Measurements from ENCODE around the gene KIF26B. TPM values are rescaled to one million over a fixed set of nuclear protein-coding genes. Genes with fewer than 3 reads are reported as not detected.
"Not testable (repeated sequence)": the region's sequence is repeated elsewhere in the genome, so short reads cannot be mapped to it uniquely, and the experiment has no call there.

Gene KIF26B
- polyA plus RNA-seq, 6 donors from 2014 or later, result 0.01 to 0.04 TPM; not detected in 4

GRCh38 chr1:245301921-245302320, 147.1 kb downstream of the KIF26B start:
- H3K4me1 Mint-ChIP-seq, result peaks cover 0 to 8% (median 0%) of the 10 kb centered on the region in 3 donors
- peaks cover 0 to 5% (median 0%) of the 10 kb centered on the region in 3 donors for H3K27me3 Mint-ChIP-seq
- ATAC-seq (ENCODE audit: low read depth in 2 of 2), result no peak
- H3K36me3 Mint-ChIP-seq, result no peaks in the 10 kb centered on the region
- peaks cover 0 to 6% (median 1%) of the 10 kb centered on the region in 7 donors for H3K9me3 Mint-ChIP-seq
- DNase-seq, result no peak
- H3K27ac Mint-ChIP-seq, result no peak overlapping the region
- H3K4me3 Mint-ChIP-seq, result no peak overlapping the region

GRCh38 chr1:245304698-245305097, 149.9 kb downstream of the KIF26B start:
- Mint-ChIP-seq H3K27ac (no peak overlapping the region), H3K9me3 (peaks cover 0 to 6% (median 1%) of the 10 kb centered on the region in 7 donors), H3K36me3 (no peaks in the 10 kb centered on the region), H3K27me3 (peaks cover 0 to 21% (median 0%) of the 10 kb centered on the region in 3 donors), H3K4me3 (no peak overlapping the region), H3K4me1 (peaks cover 0 to 8% (median 0%) of the 10 kb centered on the region in 3 donors)
- ATAC-seq (ENCODE audit: low read depth in 2 of 2) (no peak), DNase-seq (no peak)

GRCh38 chr1:245306020-245306419, 151.2 kb downstream of the KIF26B start:
- DNase-seq, result no peak
- H3K27me3 Mint-ChIP-seq, result peaks cover 0 to 21% (median 0%) of the 10 kb centered on the region in 3 donors
- no peak for ATAC-seq (ENCODE audit: low read depth in 2 of 2)
- no peaks in the 10 kb centered on the region for H3K36me3 Mint-ChIP-seq
- peaks cover 7 to 16% (median 8%) of the 10 kb centered on the region in 3 donors for H3K4me1 Mint-ChIP-seq
- peaks cover 0 to 6% (median 1%) of the 10 kb centered on the region in 7 donors for H3K9me3 Mint-ChIP-seq
- no peak overlapping the region for H3K27ac Mint-ChIP-seq
- no peak overlapping the region for H3K4me3 Mint-ChIP-seq

GRCh38 chr1:245306628-245307410, 152.0 kb downstream of the KIF26B start:
- H3K36me3 Mint-ChIP-seq, result no peaks in the 10 kb centered on the region
- H3K27me3 Mint-ChIP-seq, result peaks cover 0 to 16% (median 0%) of the 10 kb centered on the region in 3 donors
- H3K4me1 Mint-ChIP-seq, result peaks cover 11 to 20% (median 12%) of the 10 kb centered on the region in 3 donors
- no peak overlapping the region for H3K27ac Mint-ChIP-seq
- no peak for DNase-seq
- no peak overlapping the region for H3K4me3 Mint-ChIP-seq
- peaks cover 0 to 6% (median 1%) of the 10 kb centered on the region in 7 donors for H3K9me3 Mint-ChIP-seq
- ATAC-seq (ENCODE audit: low read depth in 2 of 2), result no peak

- peak overlapping the region in 5 of 6 donors; percentile 38 to 73 (median 48) for H3K27ac Mint-ChIP-seq
- H3K9me3 Mint-ChIP-seq, result peaks cover 0 to 4% (median 0%) of the 10 kb centered on the region in 7 donors
- H3K4me1 Mint-ChIP-seq, result peaks cover 11 to 18% (median 12%) of the 10 kb centered on the region in 3 donors
- peak; percentile 40 to 52 for ATAC-seq (ENCODE audit: low read depth in 2 of 2)
- H3K4me3 Mint-ChIP-seq, result peak overlapping the region; percentile 28 to 83 (median 74)
- H3K27me3 Mint-ChIP-seq, result peaks cover 0 to 16% (median 0%) of the 10 kb centered on the region in 3 donors
- peak; percentile 1 for DNase-seq
- H3K36me3 Mint-ChIP-seq, result no peaks in the 10 kb centered on the region
Measured at GRCh38 chr1:245310571-245311531, 156.1 kb downstream of the KIF26B start.

- H3K36me3 Mint-ChIP-seq, result no peaks in the 10 kb centered on the region
- peaks cover 11 to 18% (median 12%) of the 10 kb centered on the region in 3 donors for H3K4me1 Mint-ChIP-seq
- H3K27me3 Mint-ChIP-seq, result peaks cover 0 to 16% (median 0%) of the 10 kb centered on the region in 3 donors
- H3K27ac Mint-ChIP-seq, result no peak overlapping the region
- H3K9me3 Mint-ChIP-seq, result no peaks in the 10 kb centered on the region
- DNase-seq, result no peak
- ATAC-seq (ENCODE audit: low read depth in 2 of 2), result no peak
- H3K4me3 Mint-ChIP-seq, result peak overlapping the region in 1 of 8 donors; percentile 18
Measured at GRCh38 chr1:245311887-245312536, 157.2 kb downstream of the KIF26B start.

- Mint-ChIP-seq H3K27me3 (peaks cover 0 to 7% (median 4%) of the 10 kb centered on the region in 3 donors), H3K4me3 (no peak overlapping the region), H3K36me3 (no peaks in the 10 kb centered on the region), H3K4me1 (peaks cover 11 to 18% (median 12%) of the 10 kb centered on the region in 3 donors), H3K9me3 (no peaks in the 10 kb centered on the region), H3K27ac (no peak overlapping the region)
- DNase-seq (no peak), ATAC-seq (ENCODE audit: low read depth in 2 of 2) (no peak)
Measured at GRCh38 chr1:245313576-245313975, 158.8 kb downstream of the KIF26B start.

GRCh38 chr1:245316784-245317183, 162.0 kb downstream of the KIF26B start:
- H3K9me3 Mint-ChIP-seq, result peaks cover 0 to 2% (median 0%) of the 10 kb centered on the region in 7 donors
- no peak overlapping the region for H3K27ac Mint-ChIP-seq
- H3K4me1 Mint-ChIP-seq, result peaks cover 0 to 5% (median 0%) of the 10 kb centered on the region in 3 donors
- no peaks in the 10 kb centered on the region for H3K36me3 Mint-ChIP-seq
- ATAC-seq (ENCODE audit: low read depth in 2 of 2) (no peak), DNase-seq (no peak)
- no peak overlapping the region for H3K4me3 Mint-ChIP-seq
- peaks cover 0 to 4% (median 0%) of the 10 kb centered on the region in 3 donors for H3K27me3 Mint-ChIP-seq

- no peaks in the 10 kb centered on the region for H3K36me3 Mint-ChIP-seq
- no peak for ATAC-seq (ENCODE audit: low read depth in 2 of 2)
- H3K4me3 Mint-ChIP-seq, result no peak overlapping the region
- H3K27ac Mint-ChIP-seq, result peak overlapping the region in 1 of 6 donors; percentile 35
- DNase-seq, result no peak
- peaks cover 0 to 4% (median 0%) of the 10 kb centered on the region in 3 donors for H3K27me3 Mint-ChIP-seq
- H3K4me1 Mint-ChIP-seq, result peaks cover 0 to 1% (median 0%) of the 10 kb centered on the region in 3 donors
- H3K9me3 Mint-ChIP-seq, result peaks cover 0 to 2% (median 0%) of the 10 kb centered on the region in 7 donors
Measured at GRCh38 chr1:245317217-245317616, 162.4 kb downstream of the KIF26B start.

GRCh38 chr1:245319094-245319493, 164.3 kb downstream of the KIF26B start:
- Mint-ChIP-seq H3K4me1 (no peaks in the 10 kb centered on the region), H3K9me3 (peaks cover 0 to 2% (median 0%) of the 10 kb centered on the region in 7 donors), H3K4me3 (no peak overlapping the region), H3K27ac (peak overlapping the region in 1 of 6 donors; percentile 16), H3K27me3 (peaks cover 0 to 4% (median 0%) of the 10 kb centered on the region in 3 donors), H3K36me3 (no peaks in the 10 kb centered on the region)
- ATAC-seq (ENCODE audit: low read depth in 2 of 2) (no peak), DNase-seq (no peak)

- Mint-ChIP-seq H3K9me3 (peaks cover 0 to 2% (median 0%) of the 10 kb centered on the region in 7 donors), H3K4me1 (no peaks in the 10 kb centered on the region), H3K27me3 (peaks cover 0 to 4% (median 0%) of the 10 kb centered on the region in 3 donors), H3K4me3 (no peak overlapping the region), H3K27ac (no peak overlapping the region), H3K36me3 (no peaks in the 10 kb centered on the region)
- ATAC-seq (ENCODE audit: low read depth in 2 of 2), result no peak
- no peak for DNase-seq
Measured at GRCh38 chr1:245322673-245323072, 167.9 kb downstream of the KIF26B start.

GRCh38 chr1:245323765-245324164, 169.0 kb downstream of the KIF26B start:
- not testable (repeated sequence) for ATAC-seq (ENCODE audit: low read depth in 2 of 2); H3K9me3 Mint-ChIP-seq; H3K4me3 Mint-ChIP-seq; H3K27me3 Mint-ChIP-seq; H3K4me1 Mint-ChIP-seq; H3K36me3 Mint-ChIP-seq; DNase-seq; H3K27ac Mint-ChIP-seq

Data from naive B cell (primary cell).